GM19467 (cell line): ENCODE measurements around the gene CNTN1.

Source experiments
- ATAC-seq: cut with Tn5 transposase; IDR thresholded peaks from one replicate; pipeline ENCODE4 v1.9.1; 2021; ENCODE audit warnings: mild to moderate bottlenecking, moderate library complexity; ENCODE audit not compliant: unreplicated experiment

The CNTN1 gene

DNA sequence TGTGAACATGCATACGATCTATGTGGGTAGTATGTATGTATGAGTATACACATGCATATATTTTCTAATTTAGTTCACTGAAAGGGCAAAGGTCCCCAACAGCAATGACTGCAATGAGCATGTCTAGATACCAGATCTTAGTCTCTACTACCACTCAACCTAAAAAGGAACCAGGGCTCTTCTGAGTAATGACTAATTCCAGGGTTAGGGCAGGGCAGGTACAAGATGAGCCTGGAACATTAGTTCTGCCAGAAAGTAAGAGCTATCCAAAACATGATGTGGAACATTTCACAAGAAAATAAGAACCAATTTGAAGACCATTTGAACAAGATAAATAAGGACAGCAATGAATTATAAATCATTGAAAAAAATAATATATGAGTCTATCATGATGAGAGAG is 404.6 kb downstream of the CNTN1 start:
- no peak for ATAC-seq

GRCh38 chr12:41100572-41100971 is 408.3 kb downstream of the CNTN1 start:
- no peak for ATAC-seq

GRCh38 chr12:41101806-41102205 is 409.6 kb downstream of the CNTN1 start:
- ATAC-seq, result no peak

- no peak for ATAC-seq
Observed at GRCh38 chr12:41103614-41104013, 411.4 kb downstream of the CNTN1 start.

DNA sequence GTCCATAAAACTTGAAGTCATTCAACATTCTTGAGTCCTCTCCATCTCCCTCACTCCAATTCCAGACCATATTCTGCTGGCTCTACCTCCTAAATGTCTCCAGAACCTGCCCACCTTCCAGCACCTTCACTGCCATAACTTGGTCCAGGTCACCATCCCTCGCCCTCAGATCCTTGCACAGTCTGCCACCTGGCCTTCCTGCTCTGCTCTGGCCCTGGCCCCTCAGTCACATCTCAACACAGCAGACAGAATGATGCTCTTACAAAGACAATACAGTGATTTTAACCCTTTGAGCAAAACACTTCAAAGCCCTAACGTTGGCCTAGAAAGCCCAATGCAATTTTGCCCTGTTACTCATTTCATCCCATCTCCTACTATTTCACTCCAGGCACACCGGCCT is 414.1 kb downstream of the CNTN1 start:
- no peak for ATAC-seq

GRCh38 chr12:41108032-41108431 is 415.8 kb downstream of the CNTN1 start:
- ATAC-seq, result no peak

DNA sequence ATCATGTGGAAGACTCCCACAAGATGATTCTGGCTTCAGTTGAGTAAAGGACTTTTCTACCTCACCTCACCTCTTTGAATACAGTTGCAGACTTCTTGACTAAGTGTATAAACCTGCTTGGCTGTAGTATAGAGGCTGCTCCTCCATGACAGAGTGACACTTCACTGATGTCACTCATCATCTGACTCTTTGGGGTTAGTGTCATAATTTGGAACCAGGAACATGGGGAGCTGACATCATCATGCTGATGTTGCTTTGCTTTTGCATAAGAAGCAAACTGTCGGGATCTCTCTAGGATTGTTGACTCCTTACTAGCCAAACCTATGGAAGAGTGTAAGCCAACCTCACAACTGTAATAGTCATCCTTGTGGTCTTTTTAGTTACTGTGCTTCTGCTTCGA is 420.7 kb downstream of the CNTN1 start:
- no peak for ATAC-seq

- ATAC-seq, result no peak
Observed at GRCh38 chr12:41120211-41120610, 428.0 kb downstream of the CNTN1 start.

DNA sequence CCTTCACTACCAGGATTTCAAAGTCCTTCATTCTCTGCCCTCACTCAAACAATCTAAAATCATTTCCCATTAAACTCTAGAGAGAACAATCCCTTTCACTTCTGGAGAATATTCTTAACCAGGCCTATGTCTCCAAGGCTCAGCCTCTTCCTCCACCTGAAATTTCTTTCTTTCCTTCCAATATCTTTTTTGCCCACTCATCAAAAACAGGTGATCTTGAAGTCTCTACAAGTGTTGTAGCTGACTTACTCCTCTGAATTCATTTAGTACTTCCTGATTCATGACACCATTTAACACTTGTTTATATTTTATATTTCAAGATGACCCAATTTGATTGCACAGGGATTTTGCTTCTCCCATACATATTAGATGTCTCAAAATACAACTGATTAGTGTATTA is 429.1 kb downstream of the CNTN1 start:
- ATAC-seq, result no peak
